ENCODE results near the gene FLVCR1.
"Not testable (repeated sequence)": the region's sequence is repeated elsewhere in the genome, so short reads cannot be mapped to it uniquely, and the experiment has no call there.

Gene FLVCR1

GRCh38 chr1:212862111-212862690, 4.1 kb downstream of the FLVCR1 start:
- H3K4me3 ChIP-seq (ENCODE audit: low read depth, low read length): peak overlapping the region; percentile 57
- no peak overlapping the region for H3K9ac ChIP-seq (ENCODE audit: low read length)
- H3K4me1 ChIP-seq (ENCODE audit: control insufficient read depth, insufficient read depth, low read length): no peaks in the 10 kb centered on the region
- no peak overlapping the region for H3K27ac ChIP-seq (ENCODE audit: low read depth, low read length)
- H3K36me3 ChIP-seq (ENCODE audit: control insufficient read depth, insufficient read depth, low read length): peaks cover 73% of the 10 kb centered on the region
- peaks cover 6% of the 10 kb centered on the region; the same call in 1 of the 2 replicates for H3K9me3 ChIP-seq (ENCODE audit: control insufficient read depth, insufficient read depth, low read depth, low read length)
- no peaks in the 10 kb centered on the region for H3K27me3 ChIP-seq (ENCODE audit: control insufficient read depth, insufficient read depth, low read length)

GRCh38 chr1:212863345-212863744, 5.3 kb downstream of the FLVCR1 start:
- H3K36me3 ChIP-seq (ENCODE audit: control insufficient read depth, insufficient read depth, low read length): peaks cover 83% of the 10 kb centered on the region
- H3K4me1 ChIP-seq (ENCODE audit: control insufficient read depth, insufficient read depth, low read length); H3K27ac ChIP-seq (ENCODE audit: low read depth, low read length); H3K9ac ChIP-seq (ENCODE audit: low read length); H3K27me3 ChIP-seq (ENCODE audit: control insufficient read depth, insufficient read depth, low read length); H3K9me3 ChIP-seq (ENCODE audit: control insufficient read depth, insufficient read depth, low read depth, low read length): not testable (repeated sequence)
- H3K4me3 ChIP-seq (ENCODE audit: low read depth, low read length): peak overlapping the region; percentile 57

- Histone ChIP-seq H3K9ac (ENCODE audit: low read length) (no peak overlapping the region), H3K9me3 (ENCODE audit: control insufficient read depth, insufficient read depth, low read depth, low read length) (peaks cover 6% of the 10 kb centered on the region; the same call in 1 of the 2 replicates), H3K4me3 (ENCODE audit: low read depth, low read length) (0 out of 2 replicates have a peak overlapping the region, but pooled peaks have one; percentile 0), H3K27ac (ENCODE audit: low read depth, low read length) (no peak overlapping the region), H3K36me3 (ENCODE audit: control insufficient read depth, insufficient read depth, low read length) (peaks cover 86% of the 10 kb centered on the region), H3K4me1 (ENCODE audit: control insufficient read depth, insufficient read depth, low read length) (no peaks in the 10 kb centered on the region), H3K27me3 (ENCODE audit: control insufficient read depth, insufficient read depth, low read length) (no peaks in the 10 kb centered on the region)
Observed at GRCh38 chr1:212864201-212864600, 6.1 kb downstream of the FLVCR1 start.

- H3K9me3 ChIP-seq (ENCODE audit: control insufficient read depth, insufficient read depth, low read depth, low read length): peaks cover 4% of the 10 kb centered on the region; the same call in 1 of the 2 replicates
- no peaks in the 10 kb centered on the region for H3K4me1 ChIP-seq (ENCODE audit: control insufficient read depth, insufficient read depth, low read length)
- no peaks in the 10 kb centered on the region for H3K27me3 ChIP-seq (ENCODE audit: control insufficient read depth, insufficient read depth, low read length)
- H3K27ac ChIP-seq (ENCODE audit: low read depth, low read length): no peak overlapping the region
- peaks cover 88% of the 10 kb centered on the region for H3K36me3 ChIP-seq (ENCODE audit: control insufficient read depth, insufficient read depth, low read length)
- no peak overlapping the region for H3K4me3 ChIP-seq (ENCODE audit: low read depth, low read length)
- H3K9ac ChIP-seq (ENCODE audit: low read length): no peak overlapping the region
Observed at GRCh38 chr1:212867192-212867591, 9.1 kb downstream of the FLVCR1 start.

GRCh38 chr1:212871976-212872375, 13.9 kb downstream of the FLVCR1 start:
- peaks cover 92% of the 10 kb centered on the region for H3K36me3 ChIP-seq (ENCODE audit: control insufficient read depth, insufficient read depth, low read length)
- no peaks in the 10 kb centered on the region for H3K27me3 ChIP-seq (ENCODE audit: control insufficient read depth, insufficient read depth, low read length)
- no peak overlapping the region for H3K27ac ChIP-seq (ENCODE audit: low read depth, low read length)

GRCh38 chr1:212873518-212873917, 15.4 kb downstream of the FLVCR1 start:
- no peaks in the 10 kb centered on the region for H3K4me1 ChIP-seq (ENCODE audit: control insufficient read depth, insufficient read depth, low read length)
- no peak overlapping the region for H3K4me3 ChIP-seq (ENCODE audit: low read depth, low read length)
- H3K27me3 ChIP-seq (ENCODE audit: control insufficient read depth, insufficient read depth, low read length): no peaks in the 10 kb centered on the region
- H3K9me3 ChIP-seq (ENCODE audit: control insufficient read depth, insufficient read depth, low read depth, low read length): no peaks in the 10 kb centered on the region
- no peak overlapping the region for H3K9ac ChIP-seq (ENCODE audit: low read length)
- H3K27ac ChIP-seq (ENCODE audit: low read depth, low read length): no peak overlapping the region
- H3K36me3 ChIP-seq (ENCODE audit: control insufficient read depth, insufficient read depth, low read length): peaks cover 89% of the 10 kb centered on the region

More at GRCh38 chr1:212871976-212872375, 13.9 kb downstream of the FLVCR1 start:
- H3K4me3 ChIP-seq (ENCODE audit: low read depth, low read length): no peak overlapping the region
- H3K4me1 ChIP-seq (ENCODE audit: control insufficient read depth, insufficient read depth, low read length): no peaks in the 10 kb centered on the region
- no peaks in the 10 kb centered on the region for H3K9me3 ChIP-seq (ENCODE audit: control insufficient read depth, insufficient read depth, low read depth, low read length)
- no peak overlapping the region for H3K9ac ChIP-seq (ENCODE audit: low read length)

- H3K9ac ChIP-seq (ENCODE audit: low read length): no peak overlapping the region
- H3K36me3 ChIP-seq (ENCODE audit: control insufficient read depth, insufficient read depth, low read length): peaks cover 93% of the 10 kb centered on the region
- H3K9me3 ChIP-seq (ENCODE audit: control insufficient read depth, insufficient read depth, low read depth, low read length): no peaks in the 10 kb centered on the region
- peaks cover 10% of the 10 kb centered on the region; the same call in 1 of the 2 replicates for H3K4me1 ChIP-seq (ENCODE audit: control insufficient read depth, insufficient read depth, low read length)
- H3K4me3 ChIP-seq (ENCODE audit: low read depth, low read length): no peak overlapping the region
- no peak overlapping the region for H3K27ac ChIP-seq (ENCODE audit: low read depth, low read length)
- H3K27me3 ChIP-seq (ENCODE audit: control insufficient read depth, insufficient read depth, low read length): no peaks in the 10 kb centered on the region
Observed at GRCh38 chr1:212878418-212878817, 20.3 kb downstream of the FLVCR1 start.

- Histone ChIP-seq H3K36me3 (ENCODE audit: control insufficient read depth, insufficient read depth, low read length) (peaks cover 93% of the 10 kb centered on the region), H3K27ac (ENCODE audit: low read depth, low read length) (0 out of 2 replicates have a peak overlapping the region, but pooled peaks have one; percentile 5), H3K4me3 (ENCODE audit: low read depth, low read length) (no peak overlapping the region), H3K4me1 (ENCODE audit: control insufficient read depth, insufficient read depth, low read length) (peaks cover 10% of the 10 kb centered on the region; the same call in 1 of the 2 replicates), H3K9me3 (ENCODE audit: control insufficient read depth, insufficient read depth, low read depth, low read length) (no peaks in the 10 kb centered on the region), H3K27me3 (ENCODE audit: control insufficient read depth, insufficient read depth, low read length) (no peaks in the 10 kb centered on the region), H3K9ac (ENCODE audit: low read length) (no peak overlapping the region)
Observed at GRCh38 chr1:212879947-212880690, 22.0 kb downstream of the FLVCR1 start.

- H3K27me3 ChIP-seq (ENCODE audit: control insufficient read depth, insufficient read depth, low read length): no peaks in the 10 kb centered on the region
- H3K9me3 ChIP-seq (ENCODE audit: control insufficient read depth, insufficient read depth, low read depth, low read length): no peaks in the 10 kb centered on the region
- H3K27ac ChIP-seq (ENCODE audit: low read depth, low read length): no peak overlapping the region
- H3K9ac ChIP-seq (ENCODE audit: low read length): no peak overlapping the region
- H3K36me3 ChIP-seq (ENCODE audit: control insufficient read depth, insufficient read depth, low read length): peaks cover 97% of the 10 kb centered on the region
- no peak overlapping the region for H3K4me3 ChIP-seq (ENCODE audit: low read depth, low read length)
- H3K4me1 ChIP-seq (ENCODE audit: control insufficient read depth, insufficient read depth, low read length): peaks cover 8% of the 10 kb centered on the region; the same call in 1 of the 2 replicates
Observed at GRCh38 chr1:212884592-212884991, 26.5 kb downstream of the FLVCR1 start.

GRCh38 chr1:212892108-212892507, 34.0 kb downstream of the FLVCR1 start:
- Histone ChIP-seq H3K4me3 (ENCODE audit: low read depth, low read length) (no peak overlapping the region), H3K9me3 (ENCODE audit: control insufficient read depth, insufficient read depth, low read depth, low read length) (no peaks in the 10 kb centered on the region), H3K27ac (ENCODE audit: low read depth, low read length) (no peak overlapping the region), H3K9ac (ENCODE audit: low read length) (no peak overlapping the region), H3K36me3 (ENCODE audit: control insufficient read depth, insufficient read depth, low read length) (peaks cover 94% of the 10 kb centered on the region), H3K27me3 (ENCODE audit: control insufficient read depth, insufficient read depth, low read length) (no peaks in the 10 kb centered on the region), H3K4me1 (ENCODE audit: control insufficient read depth, insufficient read depth, low read length) (no peaks in the 10 kb centered on the region)

GRCh38 chr1:212899845-212900244, 41.8 kb downstream of the FLVCR1 start:
- H3K27ac ChIP-seq (ENCODE audit: low read depth, low read length): 0 out of 2 replicates have a peak overlapping the region, but pooled peaks have one; percentile 15
- H3K4me1 ChIP-seq (ENCODE audit: control insufficient read depth, insufficient read depth, low read length): peaks cover 6% of the 10 kb centered on the region; the same call in 1 of the 2 replicates
- H3K27me3 ChIP-seq (ENCODE audit: control insufficient read depth, insufficient read depth, low read length): no peaks in the 10 kb centered on the region
- H3K36me3 ChIP-seq (ENCODE audit: control insufficient read depth, insufficient read depth, low read length): peaks cover 89% of the 10 kb centered on the region
- H3K9me3 ChIP-seq (ENCODE audit: control insufficient read depth, insufficient read depth, low read depth, low read length): peaks cover 46% of the 10 kb centered on the region
- H3K9ac ChIP-seq (ENCODE audit: low read length): no peak overlapping the region
- no peak overlapping the region for H3K4me3 ChIP-seq (ENCODE audit: low read depth, low read length)

Data from HUES6 (cell line).